ENCODE measurements around the gene ZNF467.

- TF ChIP-seq CTCF (IDR thresholded peaks at IDR 0.05) (no peak), REST (IDR thresholded peaks at IDR 0.05; ENCODE audit: insufficient read depth in 1 of 2, low read depth in 2 of 2, low read length in 1 of 2) (no peak)
Measured at GRCh38 chr7:149765399-149766121, 7.8 kb downstream of the ZNF467 start.

Measured in Panc1 (cell line).